ENCODE results near the gene HOXC4. TPM values are rescaled to one million over a fixed set of nuclear protein-coding genes. Genes with fewer than 3 reads are reported as not detected.

The HOXC4 gene
- total and polyA plus RNA-seq, 2 donors (not counting 1 experiment from before 2014, with no cell fraction given) = 0.17 TPM

DNA sequence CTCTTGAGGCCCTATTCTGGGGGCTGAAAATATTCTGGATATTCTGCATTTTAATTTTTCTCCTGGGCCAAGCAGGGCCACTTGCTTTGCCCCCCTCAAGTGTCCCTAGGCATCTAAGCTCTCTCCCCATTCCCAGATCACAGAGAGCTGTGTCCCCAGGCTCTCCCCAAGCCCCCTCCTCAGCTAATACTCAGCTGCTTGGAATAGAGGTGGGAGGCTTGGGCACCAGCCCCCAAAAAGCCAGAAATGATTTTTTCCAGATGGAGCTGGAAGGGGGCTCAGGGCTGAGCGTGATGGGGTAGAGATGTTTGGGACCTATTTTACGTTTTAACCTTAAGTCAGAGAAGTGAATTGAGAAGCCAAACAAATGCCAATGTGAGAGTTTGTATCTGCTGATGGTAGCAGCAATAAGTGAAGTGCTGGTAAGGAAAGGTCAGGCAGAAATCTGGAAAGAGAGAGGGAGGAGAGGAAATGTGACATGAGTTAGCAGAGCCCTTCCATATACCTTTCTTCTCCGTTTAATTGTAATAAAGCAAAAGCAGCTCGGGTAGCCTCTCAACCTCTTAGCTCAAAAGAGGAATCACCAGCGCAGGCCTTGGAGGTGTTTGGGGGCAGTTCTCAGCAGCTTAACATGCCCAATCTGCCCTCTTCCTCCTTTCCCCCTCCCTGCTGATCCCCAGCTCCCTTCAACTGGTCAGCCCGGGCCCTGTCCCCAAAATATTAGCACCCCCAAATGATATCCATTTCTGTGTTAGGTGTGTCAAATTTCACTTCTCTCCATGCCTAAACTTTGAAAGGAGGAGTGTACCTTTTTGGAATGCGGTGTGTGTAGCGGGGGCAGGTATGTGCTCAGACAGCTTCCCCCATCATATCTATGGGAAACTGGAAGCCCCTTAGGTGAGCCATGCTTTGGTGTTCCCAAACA is 30.4 kb upstream of the HOXC4 start:
- Histone ChIP-seq H3K27me3 (ENCODE audit: control insufficient read depth, insufficient read depth, low read length) (peaks cover 43% of the 10 kb centered on the region), H3K9ac (ENCODE audit: insufficient read depth, low read length) (no peak overlapping the region), H3K27ac (ENCODE audit: insufficient read depth, low read length) (no peak overlapping the region)

DNA sequence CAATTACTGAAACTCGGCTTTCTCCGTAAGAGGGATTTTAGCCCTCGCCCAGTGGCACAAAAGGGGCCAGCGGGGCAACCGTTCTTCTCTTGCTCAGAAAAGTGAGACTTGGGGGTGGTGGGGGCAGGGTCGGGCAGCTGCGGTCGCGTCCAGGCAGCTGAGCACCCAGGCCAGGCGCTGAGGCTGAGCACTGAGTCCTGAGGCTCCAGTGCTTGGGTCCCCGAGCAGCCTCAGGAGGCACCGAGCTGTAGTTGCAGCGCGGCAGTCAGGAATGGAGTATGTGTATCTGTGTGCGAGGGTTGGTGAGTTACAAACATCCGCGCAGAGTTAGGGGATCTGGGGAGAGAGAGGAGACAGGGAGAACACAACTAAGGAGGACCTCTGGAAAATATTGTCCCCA is 29.5 kb upstream of the HOXC4 start:
- H3K27ac ChIP-seq (ENCODE audit: insufficient read depth, low read length) = no peak overlapping the region
- H2AFZ ChIP-seq (ENCODE audit: low read length) = no peak overlapping the region
- no peak overlapping the region for H3K9ac ChIP-seq (ENCODE audit: insufficient read depth, low read length)
- no peaks in the 10 kb centered on the region for H3K9me3 ChIP-seq (ENCODE audit: control insufficient read depth, insufficient read depth, low read depth, low read length)
- H3K4me1 ChIP-seq (ENCODE audit: control insufficient read depth, extremely low read depth, insufficient read depth, low read length) = no peaks in the 10 kb centered on the region
- H4K20me1 ChIP-seq (ENCODE audit: control insufficient read depth, extremely low read depth, insufficient read depth, low read length) = no peaks in the 10 kb centered on the region
- TF ChIP-seq, protein P1, sequence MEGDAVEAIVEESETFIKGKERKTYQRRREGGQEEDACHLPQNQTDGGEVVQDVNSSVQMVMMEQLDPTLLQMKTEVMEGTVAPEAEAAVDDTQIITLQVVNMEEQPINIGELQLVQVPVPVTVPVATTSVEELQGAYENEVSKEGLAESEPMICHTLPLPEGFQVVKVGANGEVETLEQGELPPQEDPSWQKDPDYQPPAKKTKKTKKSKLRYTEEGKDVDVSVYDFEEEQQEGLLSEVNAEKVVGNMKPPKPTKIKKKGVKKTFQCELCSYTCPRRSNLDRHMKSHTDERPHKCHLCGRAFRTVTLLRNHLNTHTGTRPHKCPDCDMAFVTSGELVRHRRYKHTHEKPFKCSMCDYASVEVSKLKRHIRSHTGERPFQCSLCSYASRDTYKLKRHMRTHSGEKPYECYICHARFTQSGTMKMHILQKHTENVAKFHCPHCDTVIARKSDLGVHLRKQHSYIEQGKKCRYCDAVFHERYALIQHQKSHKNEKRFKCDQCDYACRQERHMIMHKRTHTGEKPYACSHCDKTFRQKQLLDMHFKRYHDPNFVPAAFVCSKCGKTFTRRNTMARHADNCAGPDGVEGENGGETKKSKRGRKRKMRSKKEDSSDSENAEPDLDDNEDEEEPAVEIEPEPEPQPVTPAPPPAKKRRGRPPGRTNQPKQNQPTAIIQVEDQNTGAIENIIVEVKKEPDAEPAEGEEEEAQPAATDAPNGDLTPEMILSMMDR (conservative IDR thresholded peaks at IDR 0.05 in 1 of 2, IDR thresholded peaks at IDR 0.05 in 1 of 2; ENCODE audit: low read depth in 1 of 2, low read length in 2 of 2) = no peak
- no peak for TF ChIP-seq EZH2 (IDR thresholded peaks at IDR 0.05; ENCODE audit: low read length, missing control alignments)
- H3K4me3 ChIP-seq (replicated peaks in 1 of 4; ENCODE audit: control extremely low read depth in 1 of 4, insufficient read depth in 1 of 4, low read depth in 3 of 4, low read length in 4 of 4) = no peak overlapping the region
- no peaks in the 10 kb centered on the region for H3K79me2 ChIP-seq (ENCODE audit: control insufficient read depth, insufficient read depth, low read length)
- H3K36me3 ChIP-seq (ENCODE audit: control insufficient read depth, insufficient read depth, low read length) = no peaks in the 10 kb centered on the region
- H3K4me2 ChIP-seq (ENCODE audit: extremely low read depth, insufficient read depth, low read length) = no peak overlapping the region
- no peak for DNase-seq (ENCODE audit: low read depth in 2 of 2)
- H3K27me3 ChIP-seq (ENCODE audit: control insufficient read depth, insufficient read depth, low read length) = peaks cover 48% of the 10 kb centered on the region

More for the DNA sequence above, 30.4 kb upstream of the HOXC4 start:
- Histone ChIP-seq H4K20me1 (ENCODE audit: control insufficient read depth, extremely low read depth, insufficient read depth, low read length) (no peaks in the 10 kb centered on the region), H3K79me2 (ENCODE audit: control insufficient read depth, insufficient read depth, low read length) (no peaks in the 10 kb centered on the region), H3K4me1 (ENCODE audit: control insufficient read depth, extremely low read depth, insufficient read depth, low read length) (no peaks in the 10 kb centered on the region), H3K4me2 (ENCODE audit: extremely low read depth, insufficient read depth, low read length) (no peak overlapping the region), H3K4me3 (replicated peaks in 1 of 4; ENCODE audit: control extremely low read depth in 1 of 4, insufficient read depth in 1 of 4, low read depth in 3 of 4, low read length in 4 of 4) (no peak overlapping the region), H3K36me3 (ENCODE audit: control insufficient read depth, insufficient read depth, low read length) (no peaks in the 10 kb centered on the region), H2AFZ (ENCODE audit: low read length) (no peak overlapping the region), H3K9me3 (ENCODE audit: control insufficient read depth, insufficient read depth, low read depth, low read length) (no peaks in the 10 kb centered on the region)
- no peak for DNase-seq (ENCODE audit: low read depth in 2 of 2)
- TF ChIP-seq, protein P1 (conservative IDR thresholded peaks at IDR 0.05 in 1 of 2, IDR thresholded peaks at IDR 0.05 in 1 of 2; ENCODE audit: low read depth in 1 of 2, low read length in 2 of 2) = no peak
- TF ChIP-seq EZH2 (IDR thresholded peaks at IDR 0.05; ENCODE audit: low read length, missing control alignments) = no peak

DNA sequence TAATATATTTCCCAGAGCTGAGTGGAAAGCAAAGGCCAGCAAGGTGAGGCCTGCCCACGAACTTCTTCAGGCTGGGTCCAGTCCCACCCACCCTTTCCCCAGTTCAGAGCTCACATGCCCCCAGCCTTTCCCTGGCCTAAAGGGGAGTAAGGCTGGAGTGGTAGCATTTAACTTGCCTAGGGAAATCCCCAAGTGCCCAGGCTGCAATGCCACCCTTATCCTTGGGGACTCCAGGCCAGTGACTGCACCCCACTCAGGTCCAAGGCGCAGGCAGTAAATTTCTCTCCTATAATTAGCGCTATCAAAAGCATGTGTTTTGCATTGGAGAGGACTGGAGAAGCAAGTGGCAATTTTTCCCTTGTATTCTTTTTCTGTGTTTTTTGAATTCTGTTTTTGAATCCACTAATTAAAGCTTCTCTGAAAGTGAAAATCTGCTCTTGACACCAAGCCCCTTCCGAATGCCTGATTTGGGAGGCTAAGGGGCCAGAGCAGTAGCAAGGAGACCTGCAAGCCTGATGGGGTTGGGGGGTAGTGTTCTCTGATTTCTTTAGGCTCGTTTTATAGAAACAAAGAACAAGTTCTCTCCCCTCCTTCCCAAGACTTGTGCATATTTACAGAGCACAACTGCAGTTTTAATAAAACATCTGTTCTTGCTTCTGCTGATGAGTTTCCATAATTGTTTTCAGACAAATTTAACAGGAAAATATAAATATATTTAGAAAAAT is 28.9 kb upstream of the HOXC4 start:
- H3K4me3 ChIP-seq (replicated peaks in 1 of 4; ENCODE audit: control extremely low read depth in 1 of 4, insufficient read depth in 1 of 4, low read depth in 3 of 4, low read length in 4 of 4) = no peak overlapping the region
- no peak overlapping the region for H3K27ac ChIP-seq (ENCODE audit: insufficient read depth, low read length)
- no peaks in the 10 kb centered on the region for H3K79me2 ChIP-seq (ENCODE audit: control insufficient read depth, insufficient read depth, low read length)
- H4K20me1 ChIP-seq (ENCODE audit: control insufficient read depth, extremely low read depth, insufficient read depth, low read length) = no peaks in the 10 kb centered on the region
- no peaks in the 10 kb centered on the region for H3K36me3 ChIP-seq (ENCODE audit: control insufficient read depth, insufficient read depth, low read length)
- DNase-seq (ENCODE audit: low read depth in 2 of 2) = no peak
- no peak overlapping the region for H3K9ac ChIP-seq (ENCODE audit: insufficient read depth, low read length)
- no peaks in the 10 kb centered on the region for H3K4me1 ChIP-seq (ENCODE audit: control insufficient read depth, extremely low read depth, insufficient read depth, low read length)
- H3K9me3 ChIP-seq (ENCODE audit: control insufficient read depth, insufficient read depth, low read depth, low read length) = no peaks in the 10 kb centered on the region
- no peak for TF ChIP-seq EZH2 (IDR thresholded peaks at IDR 0.05; ENCODE audit: low read length, missing control alignments)
- TF ChIP-seq, protein P1 (conservative IDR thresholded peaks at IDR 0.05 in 1 of 2, IDR thresholded peaks at IDR 0.05 in 1 of 2; ENCODE audit: low read depth in 1 of 2, low read length in 2 of 2) = no peak
- no peak overlapping the region for H2AFZ ChIP-seq (ENCODE audit: low read length)
- H3K27me3 ChIP-seq (ENCODE audit: control insufficient read depth, insufficient read depth, low read length) = peaks cover 52% of the 10 kb centered on the region
- H3K4me2 ChIP-seq (ENCODE audit: extremely low read depth, insufficient read depth, low read length) = no peak overlapping the region

Measured in fibroblast of lung (primary cell).